Daoy (cell line): Measurements from ENCODE around the gene SPDYE17. TPM values are rescaled to one million over a fixed set of nuclear protein-coding genes. Genes with fewer than 3 reads are reported as not detected.
"Not testable (repeated sequence)": the region's sequence is repeated elsewhere in the genome, so short reads cannot be mapped to it uniquely, and the experiment has no call there.

Source experiments
- DNase-seq: peaks from one replicate; pipeline ENCODE4 v3.0.0-alpha.2; 2015; ENCODE audit warnings: low read depth
- total RNA-seq: library from RNA; depleted of rRNA; stranded (reverse); fragments of >200 nt; shearing (Covaris generic); gene quantifications from 2 replicates; pipeline ENCODE4 v1.2.3, GENCODE V29; 2014; rRNA removed

Gene SPDYE17
- total RNA-seq, 1 experiment from 2014 or later = not detected

DNA sequence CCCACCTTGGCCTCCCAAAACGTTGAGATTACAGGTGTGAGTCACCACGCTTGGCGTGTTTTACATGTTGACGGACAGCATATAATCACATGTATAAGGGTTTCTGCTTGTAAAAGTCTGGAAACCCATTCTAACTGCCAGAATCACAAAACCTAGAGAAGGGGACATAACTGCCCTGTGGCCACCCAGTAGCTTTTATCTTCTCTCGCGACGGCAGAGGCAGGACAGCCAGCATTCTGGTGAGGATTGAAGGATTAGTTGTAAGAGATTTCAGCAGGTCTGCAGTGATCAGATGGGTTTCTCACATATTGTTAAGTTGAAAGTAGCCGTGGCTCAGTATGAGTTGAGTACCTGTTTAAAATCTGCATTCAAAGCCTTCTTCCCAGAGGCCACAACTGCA, 59.8 kb downstream of the SPDYE17 start:
- DNase-seq = not testable (repeated sequence)

Other genes with a start within 250 kb of the SPDYE17 start
- gene SPDYE18, start 30.2 kb upstream of the SPDYE17 start, total RNA-seq = not detected in 2 replicates
- 0.12 and 0.34 TPM in 2 replicates for gene CCDC146, start 90.3 kb upstream of the SPDYE17 start, total RNA-seq
- gene FGL2, start 167.5 kb upstream of the SPDYE17 start, total RNA-seq = not detected in 2 replicates